ENCODE measurements around the gene AXDND1.
"Not testable (repeated sequence)": the region's sequence is repeated elsewhere in the genome, so short reads cannot be mapped to it uniquely, and the experiment has no call there.

The AXDND1 gene

DNA sequence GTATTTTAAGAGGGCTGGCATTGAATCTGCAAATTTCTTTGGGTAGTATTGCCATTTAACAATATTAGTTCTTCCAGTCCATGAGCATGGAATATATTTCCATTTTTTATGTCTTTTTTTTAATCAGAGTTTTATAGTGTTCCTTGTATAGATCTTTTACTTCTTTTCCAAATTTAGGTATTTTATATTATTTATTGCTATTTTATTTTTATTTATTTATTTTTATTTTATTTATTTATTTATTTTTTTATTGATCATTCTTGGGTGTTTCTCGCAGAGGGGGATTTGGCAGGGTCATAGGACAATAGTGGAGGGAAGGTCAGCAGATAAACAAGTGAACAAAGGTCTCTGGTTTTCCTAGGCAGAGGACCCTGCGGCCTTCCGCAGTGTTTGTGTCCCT is 52.0 kb downstream of the AXDND1 start:
- H3K4me3 ChIP-seq (ENCODE audit: insufficient read depth, low read depth, low read length, poor library complexity, severe bottlenecking); H3K27ac ChIP-seq (ENCODE audit: insufficient read depth, low read length, poor library complexity, severe bottlenecking); DNase-seq; H3K9me3 ChIP-seq (ENCODE audit: control insufficient read depth, low read length); H3K27me3 ChIP-seq (replicated peaks; ENCODE audit: control insufficient read depth, insufficient read depth, low read length, poor library complexity, severe bottlenecking); H3K36me3 ChIP-seq (ENCODE audit: control insufficient read depth, insufficient read depth, low read length); H3K4me1 ChIP-seq (ENCODE audit: control insufficient read depth, insufficient read depth, low read length, poor library complexity, severe bottlenecking): not testable (repeated sequence)

DNA sequence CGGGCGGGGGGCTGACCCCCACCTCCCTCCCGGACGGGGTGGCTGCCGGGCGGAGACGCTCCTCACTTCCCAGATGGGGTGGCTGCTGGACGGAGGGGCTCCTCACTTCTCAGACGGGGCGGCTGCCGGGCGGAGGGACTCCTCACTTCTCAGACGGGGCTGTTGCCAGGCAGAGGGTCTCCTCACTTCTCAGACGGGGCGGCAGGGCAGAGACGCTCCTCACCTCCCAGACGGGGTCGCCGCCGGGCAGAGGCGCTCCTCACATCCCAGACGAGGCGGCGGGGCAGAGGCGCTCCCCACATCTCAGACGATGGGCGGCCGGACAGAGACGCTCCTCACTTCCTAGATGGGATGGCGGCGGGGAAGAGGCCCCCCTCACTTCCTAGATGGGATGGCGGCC is 52.9 kb downstream of the AXDND1 start:
- H3K4me1 ChIP-seq (ENCODE audit: control insufficient read depth, insufficient read depth, low read length, poor library complexity, severe bottlenecking); H3K4me3 ChIP-seq (ENCODE audit: insufficient read depth, low read depth, low read length, poor library complexity, severe bottlenecking); DNase-seq; H3K27me3 ChIP-seq (replicated peaks; ENCODE audit: control insufficient read depth, insufficient read depth, low read length, poor library complexity, severe bottlenecking); H3K9me3 ChIP-seq (ENCODE audit: control insufficient read depth, low read length); H3K36me3 ChIP-seq (ENCODE audit: control insufficient read depth, insufficient read depth, low read length); H3K27ac ChIP-seq (ENCODE audit: insufficient read depth, low read length, poor library complexity, severe bottlenecking): not testable (repeated sequence)

DNA sequence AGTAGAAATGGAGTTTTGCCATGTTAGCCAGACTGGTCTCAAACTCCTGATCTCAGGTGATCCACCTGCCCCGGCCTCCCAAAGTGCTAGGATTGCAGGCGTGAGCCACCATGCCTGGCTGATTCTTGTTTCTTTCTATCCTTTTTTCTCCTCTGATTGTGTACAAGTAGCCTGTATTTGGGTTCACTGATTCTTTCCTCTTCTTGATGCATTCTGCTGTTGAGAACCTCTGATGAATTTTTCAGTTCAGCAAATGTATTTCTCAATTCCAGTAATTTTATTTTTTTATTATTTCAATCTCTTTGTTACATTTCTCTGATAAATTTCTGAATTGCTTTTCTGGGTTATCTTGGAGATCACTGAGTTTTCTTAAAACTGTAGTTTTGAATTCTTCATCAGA is 58.8 kb downstream of the AXDND1 start:
- no peak for DNase-seq
- Histone ChIP-seq H3K9me3 (ENCODE audit: control insufficient read depth, low read length) (no peaks in the 10 kb centered on the region), H3K4me1 (ENCODE audit: control insufficient read depth, insufficient read depth, low read length, poor library complexity, severe bottlenecking) (no peaks in the 10 kb centered on the region), H3K27ac (ENCODE audit: insufficient read depth, low read length, poor library complexity, severe bottlenecking) (no peak overlapping the region), H3K36me3 (ENCODE audit: control insufficient read depth, insufficient read depth, low read length) (no peaks in the 10 kb centered on the region), H3K4me3 (ENCODE audit: insufficient read depth, low read depth, low read length, poor library complexity, severe bottlenecking) (no peak overlapping the region), H3K27me3 (replicated peaks; ENCODE audit: control insufficient read depth, insufficient read depth, low read length, poor library complexity, severe bottlenecking) (no peaks in the 10 kb centered on the region)

DNA sequence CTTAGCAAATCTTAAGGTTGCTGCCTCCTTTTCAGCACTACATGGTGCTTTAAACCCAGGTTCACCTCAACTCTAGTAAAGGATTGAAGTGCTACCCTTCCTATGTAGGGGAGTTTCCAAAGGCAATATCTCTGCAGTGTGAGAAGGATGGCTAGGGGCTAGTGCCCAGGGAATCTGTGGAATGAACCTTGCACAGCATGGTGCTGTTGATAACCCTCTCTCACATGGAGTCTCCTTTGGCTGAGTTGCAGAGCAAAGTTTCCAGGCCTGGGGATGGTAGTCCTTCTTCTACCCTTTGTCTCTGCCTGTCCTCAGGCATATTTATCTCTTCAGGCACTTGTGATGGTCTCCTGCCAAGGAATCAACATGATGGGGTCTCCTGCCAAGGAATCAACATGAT is 59.4 kb downstream of the AXDND1 start:
- Histone ChIP-seq H3K4me3 (ENCODE audit: insufficient read depth, low read depth, low read length, poor library complexity, severe bottlenecking) (no peak overlapping the region), H3K4me1 (ENCODE audit: control insufficient read depth, insufficient read depth, low read length, poor library complexity, severe bottlenecking) (no peaks in the 10 kb centered on the region), H3K9me3 (ENCODE audit: control insufficient read depth, low read length) (no peaks in the 10 kb centered on the region), H3K27ac (ENCODE audit: insufficient read depth, low read length, poor library complexity, severe bottlenecking) (no peak overlapping the region), H3K27me3 (replicated peaks; ENCODE audit: control insufficient read depth, insufficient read depth, low read length, poor library complexity, severe bottlenecking) (no peaks in the 10 kb centered on the region), H3K36me3 (ENCODE audit: control insufficient read depth, insufficient read depth, low read length) (no peaks in the 10 kb centered on the region)
- no peak for DNase-seq

DNA sequence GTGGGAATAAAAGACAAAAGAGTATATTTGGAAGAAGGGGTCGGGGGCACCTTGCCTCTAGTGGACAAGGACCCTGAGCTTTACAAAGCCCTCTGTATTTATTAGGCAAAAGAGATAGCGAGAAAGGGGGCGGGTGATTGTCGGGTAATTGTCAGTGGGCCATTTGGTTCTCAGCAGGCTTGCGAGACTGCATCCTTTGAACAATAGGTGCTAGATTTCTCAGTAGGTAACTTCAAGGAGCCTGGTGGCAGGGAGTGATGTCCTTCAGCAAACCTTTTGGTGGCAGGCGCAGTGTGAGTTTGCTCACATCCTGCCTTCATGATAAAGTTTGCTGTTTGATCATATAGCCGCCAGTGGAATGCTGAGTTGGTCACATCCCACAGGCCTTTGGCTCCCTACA is 71.4 kb downstream of the AXDND1 start:
- no peaks in the 10 kb centered on the region for H3K9me3 ChIP-seq (ENCODE audit: control insufficient read depth, low read length)
- DNase-seq, result no peak
- H3K27ac ChIP-seq (ENCODE audit: insufficient read depth, low read length, poor library complexity, severe bottlenecking), result no peak overlapping the region
- H3K4me3 ChIP-seq (ENCODE audit: insufficient read depth, low read depth, low read length, poor library complexity, severe bottlenecking), result no peak overlapping the region
- H3K4me1 ChIP-seq (ENCODE audit: control insufficient read depth, insufficient read depth, low read length, poor library complexity, severe bottlenecking), result no peaks in the 10 kb centered on the region
- no peaks in the 10 kb centered on the region for H3K27me3 ChIP-seq (replicated peaks; ENCODE audit: control insufficient read depth, insufficient read depth, low read length, poor library complexity, severe bottlenecking)
- no peaks in the 10 kb centered on the region for H3K36me3 ChIP-seq (ENCODE audit: control insufficient read depth, insufficient read depth, low read length)

DNA sequence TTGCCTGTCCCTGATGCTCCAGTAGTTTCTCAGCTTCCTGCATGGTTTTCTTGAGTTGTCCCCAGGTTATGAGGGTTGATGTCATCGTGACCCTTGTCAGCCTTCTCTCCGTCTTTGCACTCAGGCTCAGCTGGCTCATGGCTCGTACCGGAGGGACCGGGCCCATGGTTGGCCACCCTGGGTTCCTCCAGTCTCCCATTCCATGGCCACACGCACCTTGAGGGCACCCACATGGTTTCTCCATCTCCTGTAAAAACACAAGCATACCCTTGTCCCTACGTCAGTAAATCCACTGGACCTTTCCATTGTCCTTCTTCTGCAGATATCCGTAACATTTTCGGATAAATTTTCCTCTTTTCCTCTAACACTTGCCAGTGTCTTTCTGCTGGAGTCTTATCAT is 73.9 kb downstream of the AXDND1 start:
- not testable (repeated sequence) for H3K9me3 ChIP-seq (ENCODE audit: control insufficient read depth, low read length); H3K27me3 ChIP-seq (replicated peaks; ENCODE audit: control insufficient read depth, insufficient read depth, low read length, poor library complexity, severe bottlenecking); DNase-seq; H3K4me1 ChIP-seq (ENCODE audit: control insufficient read depth, insufficient read depth, low read length, poor library complexity, severe bottlenecking); H3K4me3 ChIP-seq (ENCODE audit: insufficient read depth, low read depth, low read length, poor library complexity, severe bottlenecking); H3K36me3 ChIP-seq (ENCODE audit: control insufficient read depth, insufficient read depth, low read length); H3K27ac ChIP-seq (ENCODE audit: insufficient read depth, low read length, poor library complexity, severe bottlenecking)

DNA sequence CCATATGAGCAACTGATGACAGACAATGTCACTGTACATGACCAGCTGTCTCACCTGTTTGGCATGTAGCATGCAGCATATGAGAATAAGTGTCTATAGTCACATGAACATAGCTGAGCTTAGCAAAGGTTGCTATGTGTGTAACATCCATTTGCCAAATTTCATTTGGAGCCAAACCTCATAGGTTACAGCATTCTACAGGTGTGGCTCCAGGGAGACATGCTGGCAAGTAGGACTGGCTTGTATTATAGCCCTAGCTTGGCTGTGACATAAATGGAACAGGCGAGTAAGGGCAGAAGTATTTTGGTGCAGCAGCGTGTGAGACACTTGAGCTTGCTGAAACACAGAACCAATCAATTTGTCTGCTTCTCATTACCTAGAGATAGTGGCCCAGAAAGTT is 74.5 kb downstream of the AXDND1 start:
- H3K36me3 ChIP-seq (ENCODE audit: control insufficient read depth, insufficient read depth, low read length); H3K27me3 ChIP-seq (replicated peaks; ENCODE audit: control insufficient read depth, insufficient read depth, low read length, poor library complexity, severe bottlenecking); H3K27ac ChIP-seq (ENCODE audit: insufficient read depth, low read length, poor library complexity, severe bottlenecking); H3K9me3 ChIP-seq (ENCODE audit: control insufficient read depth, low read length); H3K4me1 ChIP-seq (ENCODE audit: control insufficient read depth, insufficient read depth, low read length, poor library complexity, severe bottlenecking); H3K4me3 ChIP-seq (ENCODE audit: insufficient read depth, low read depth, low read length, poor library complexity, severe bottlenecking); DNase-seq: not testable (repeated sequence)

DNA sequence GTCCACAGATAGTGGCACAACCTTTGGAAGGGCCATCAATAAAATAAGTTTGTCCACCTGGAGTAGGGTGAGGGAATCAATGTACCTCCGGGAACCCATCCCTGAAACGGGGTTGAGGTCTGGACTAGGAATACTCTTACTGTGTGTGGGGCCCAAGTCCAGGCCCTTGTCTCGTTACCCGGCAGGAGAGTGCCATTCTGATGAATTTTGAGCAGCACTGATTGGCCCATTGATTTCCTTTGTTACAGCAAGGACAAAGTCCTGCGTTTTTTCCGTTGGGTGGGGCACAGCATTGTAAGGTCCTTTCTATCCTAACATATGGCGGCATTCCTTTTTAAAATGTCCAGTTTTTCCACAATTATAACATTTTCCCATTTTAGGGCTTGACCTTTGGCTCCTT is 75.2 kb downstream of the AXDND1 start:
- Histone ChIP-seq H3K27me3 (replicated peaks; ENCODE audit: control insufficient read depth, insufficient read depth, low read length, poor library complexity, severe bottlenecking) (no peaks in the 10 kb centered on the region), H3K4me1 (ENCODE audit: control insufficient read depth, insufficient read depth, low read length, poor library complexity, severe bottlenecking) (no peaks in the 10 kb centered on the region), H3K36me3 (ENCODE audit: control insufficient read depth, insufficient read depth, low read length) (no peaks in the 10 kb centered on the region), H3K9me3 (ENCODE audit: control insufficient read depth, low read length) (no peaks in the 10 kb centered on the region), H3K4me3 (ENCODE audit: insufficient read depth, low read depth, low read length, poor library complexity, severe bottlenecking) (no peak overlapping the region), H3K27ac (ENCODE audit: insufficient read depth, low read length, poor library complexity, severe bottlenecking) (no peak overlapping the region)
- DNase-seq, result no peak

DNA sequence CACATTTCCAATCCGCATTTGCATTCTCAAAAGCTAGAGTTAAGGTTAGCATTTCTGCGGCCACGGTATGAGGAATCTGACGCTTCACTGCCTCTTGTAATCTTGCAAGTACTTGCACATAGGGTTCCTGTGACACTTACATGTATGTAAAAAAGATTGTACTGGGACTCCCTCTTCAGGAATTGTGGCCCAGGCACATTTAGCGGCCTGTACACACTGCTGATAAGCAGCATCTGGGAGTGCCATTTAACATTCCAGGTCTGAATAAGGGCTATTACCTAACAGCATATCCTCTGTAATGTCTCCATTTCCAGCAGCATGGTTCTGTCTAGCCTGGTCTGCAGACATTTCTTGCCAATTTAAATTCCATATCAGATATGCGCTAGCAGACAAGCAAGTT is 75.7 kb downstream of the AXDND1 start:
- Histone ChIP-seq H3K4me3 (ENCODE audit: insufficient read depth, low read depth, low read length, poor library complexity, severe bottlenecking) (no peak overlapping the region), H3K27me3 (replicated peaks; ENCODE audit: control insufficient read depth, insufficient read depth, low read length, poor library complexity, severe bottlenecking) (no peaks in the 10 kb centered on the region), H3K36me3 (ENCODE audit: control insufficient read depth, insufficient read depth, low read length) (no peaks in the 10 kb centered on the region), H3K27ac (ENCODE audit: insufficient read depth, low read length, poor library complexity, severe bottlenecking) (no peak overlapping the region), H3K9me3 (ENCODE audit: control insufficient read depth, low read length) (no peaks in the 10 kb centered on the region), H3K4me1 (ENCODE audit: control insufficient read depth, insufficient read depth, low read length, poor library complexity, severe bottlenecking) (no peaks in the 10 kb centered on the region)
- no peak for DNase-seq

DNA sequence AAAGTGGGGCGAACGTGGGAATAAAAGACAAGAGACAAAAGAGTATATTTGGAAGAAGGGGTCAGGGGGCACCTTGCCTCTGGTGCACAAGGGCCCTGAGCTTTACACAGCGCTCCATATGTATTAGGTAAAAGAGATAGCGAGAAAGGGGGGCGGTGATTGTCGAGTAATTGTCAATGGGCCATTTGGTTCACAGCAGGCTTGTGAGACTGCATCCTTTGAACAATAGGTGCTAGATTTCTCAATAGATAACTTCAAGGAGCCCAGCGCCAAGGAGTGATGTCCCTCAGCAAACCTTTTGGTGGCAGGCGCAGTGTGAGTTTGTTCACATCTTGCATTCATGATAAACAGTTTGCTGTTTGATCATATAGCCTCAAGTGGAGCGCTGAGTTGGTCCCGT is 77.1 kb downstream of the AXDND1 start:
- H3K27me3 ChIP-seq (replicated peaks; ENCODE audit: control insufficient read depth, insufficient read depth, low read length, poor library complexity, severe bottlenecking); DNase-seq; H3K4me3 ChIP-seq (ENCODE audit: insufficient read depth, low read depth, low read length, poor library complexity, severe bottlenecking); H3K27ac ChIP-seq (ENCODE audit: insufficient read depth, low read length, poor library complexity, severe bottlenecking); H3K9me3 ChIP-seq (ENCODE audit: control insufficient read depth, low read length); H3K4me1 ChIP-seq (ENCODE audit: control insufficient read depth, insufficient read depth, low read length, poor library complexity, severe bottlenecking); H3K36me3 ChIP-seq (ENCODE audit: control insufficient read depth, insufficient read depth, low read length): not testable (repeated sequence)

DNA sequence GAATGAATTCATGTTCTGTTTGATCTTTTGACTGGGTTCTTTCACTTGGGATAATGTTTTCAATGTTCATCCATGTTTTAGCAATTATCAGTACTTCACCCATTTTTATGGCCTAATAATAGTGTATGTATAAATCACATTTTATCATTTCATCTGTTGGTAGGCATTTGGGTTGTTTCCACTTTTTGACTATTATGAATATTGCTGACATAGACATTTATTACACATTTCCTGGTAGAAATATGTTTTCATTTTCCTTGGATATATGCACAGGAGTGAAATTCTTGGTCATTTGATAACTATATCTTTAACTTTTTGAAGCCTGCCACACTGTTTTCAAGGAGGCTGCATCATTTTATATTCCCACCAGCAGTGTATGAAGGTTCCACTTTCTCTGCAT is 79.8 kb downstream of the AXDND1 start:
- Histone ChIP-seq H3K27me3 (replicated peaks; ENCODE audit: control insufficient read depth, insufficient read depth, low read length, poor library complexity, severe bottlenecking) (no peaks in the 10 kb centered on the region), H3K4me3 (ENCODE audit: insufficient read depth, low read depth, low read length, poor library complexity, severe bottlenecking) (no peak overlapping the region), H3K27ac (ENCODE audit: insufficient read depth, low read length, poor library complexity, severe bottlenecking) (no peak overlapping the region), H3K9me3 (ENCODE audit: control insufficient read depth, low read length) (no peaks in the 10 kb centered on the region), H3K4me1 (ENCODE audit: control insufficient read depth, insufficient read depth, low read length, poor library complexity, severe bottlenecking) (no peaks in the 10 kb centered on the region), H3K36me3 (ENCODE audit: control insufficient read depth, insufficient read depth, low read length) (no peaks in the 10 kb centered on the region)
- DNase-seq, result no peak

All from effector memory CD4-positive, alpha-beta T cell (primary cell).